A204.1 (cell line): Measurements from ENCODE around the gene COL8A1.

Experiments
- FAIRE-seq: peaks from 2 replicates; lab custom pipeline; 2012; peaks lifted over from hg19 to GRCh38; lab: Jason Lieb, UNC

COL8A1 gene

DNA sequence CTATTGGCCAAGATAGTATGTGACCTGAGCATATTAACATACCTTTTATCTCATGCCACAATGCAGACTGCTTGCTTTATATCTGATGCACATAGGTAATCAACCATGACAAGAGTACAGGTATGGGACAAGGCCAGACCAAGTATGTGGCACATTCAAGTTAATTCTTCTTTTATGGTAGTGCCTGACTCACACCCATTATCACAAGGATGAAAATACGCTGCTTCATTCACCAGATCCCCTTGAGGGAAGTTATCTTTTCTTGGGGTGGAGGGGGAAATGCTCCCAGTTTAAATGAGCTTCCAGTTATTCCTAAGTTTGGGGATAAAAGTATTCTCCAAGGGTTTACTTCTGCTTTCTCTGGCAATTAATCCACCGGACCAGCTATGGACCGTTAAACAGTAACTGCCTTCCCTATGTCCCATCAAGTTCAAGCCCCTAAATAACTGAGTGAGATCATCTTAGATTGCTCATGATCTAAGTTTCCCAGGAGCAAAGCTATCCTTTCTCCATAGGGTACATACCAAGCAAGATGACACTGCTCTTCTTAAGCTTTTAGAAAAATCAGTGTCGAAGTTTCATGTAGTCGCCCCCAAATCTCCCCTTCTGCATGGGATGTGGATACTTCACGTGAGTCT, 1.9 kb downstream of the COL8A1 start:
- FAIRE-seq = no peak

DNA sequence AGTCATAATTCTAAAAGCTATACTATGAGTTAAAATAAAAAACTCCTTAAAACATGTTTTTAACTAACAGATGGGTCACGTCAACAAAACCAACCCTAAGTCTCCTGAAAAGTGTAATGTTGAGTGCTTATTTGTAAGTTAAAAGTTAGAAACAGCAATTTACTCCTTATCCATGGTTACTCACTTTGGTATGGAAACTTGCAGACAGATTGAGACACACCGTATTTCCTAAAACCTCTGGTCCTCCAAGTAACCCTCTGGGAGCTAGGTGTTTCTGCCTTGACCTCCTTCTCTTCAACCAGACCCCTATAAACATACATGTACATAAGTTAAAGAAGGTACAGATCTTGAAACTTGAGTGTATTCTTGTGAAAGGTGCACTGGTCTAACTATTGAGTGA, 3.1 kb downstream of the COL8A1 start:
- FAIRE-seq = no peak

DNA sequence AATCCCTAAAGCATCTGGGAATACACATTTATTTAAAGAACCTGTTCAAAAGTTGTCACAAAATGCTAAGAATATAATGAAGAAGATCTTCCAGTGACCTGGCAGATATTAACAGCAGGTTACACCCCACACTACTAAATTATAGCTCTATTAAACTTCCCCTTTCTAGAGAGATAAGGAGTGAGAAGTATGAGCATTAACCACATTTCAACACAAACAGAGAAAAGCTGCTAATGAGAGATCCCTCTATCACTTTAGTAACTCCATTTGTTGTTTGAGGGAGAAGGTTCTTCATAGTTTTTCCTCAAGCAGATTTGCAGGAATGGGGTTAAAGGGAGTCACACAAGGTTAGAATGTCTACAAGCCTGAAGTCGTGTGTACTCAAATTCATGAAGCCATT, 3.6 kb downstream of the COL8A1 start:
- no peak for FAIRE-seq

DNA sequence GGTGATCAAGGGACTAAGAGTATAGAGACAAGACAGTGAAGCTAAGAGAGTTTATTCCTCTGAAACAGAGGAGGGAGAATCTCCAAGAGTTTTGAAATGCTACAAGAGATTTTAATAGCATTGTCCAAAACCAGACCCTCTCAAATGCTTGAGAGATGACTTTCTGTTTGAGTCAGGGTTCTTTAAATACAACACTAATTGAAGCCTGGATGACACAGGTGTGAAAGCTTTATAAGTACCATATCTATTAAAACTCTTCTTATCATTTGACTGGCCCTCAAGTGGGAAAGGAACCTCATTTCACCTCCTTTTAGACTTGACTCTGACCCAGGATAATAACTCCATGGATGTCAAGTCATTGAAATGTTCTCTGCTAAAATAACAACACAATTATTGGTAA, 5.6 kb downstream of the COL8A1 start:
- FAIRE-seq = no peak

DNA sequence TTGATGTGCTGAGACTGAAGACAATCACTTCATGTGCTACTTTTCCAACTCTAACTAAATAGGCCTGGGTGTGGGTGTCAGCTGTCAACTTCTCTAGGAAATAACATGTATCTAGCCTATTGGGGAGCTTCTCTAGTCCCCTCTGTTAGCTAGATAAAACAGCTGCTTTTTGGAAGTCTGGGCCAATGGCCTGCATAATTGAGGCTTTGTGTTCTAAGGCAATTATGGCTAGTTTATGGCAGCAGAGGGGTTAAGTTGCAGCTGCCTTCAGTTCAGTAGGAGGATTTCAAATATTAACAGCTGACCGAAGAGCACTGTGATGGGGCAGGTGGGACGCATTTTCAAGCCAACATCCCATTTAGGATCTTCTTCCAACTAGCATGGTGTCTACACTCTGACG, 6.4 kb downstream of the COL8A1 start:
- no peak for FAIRE-seq

DNA sequence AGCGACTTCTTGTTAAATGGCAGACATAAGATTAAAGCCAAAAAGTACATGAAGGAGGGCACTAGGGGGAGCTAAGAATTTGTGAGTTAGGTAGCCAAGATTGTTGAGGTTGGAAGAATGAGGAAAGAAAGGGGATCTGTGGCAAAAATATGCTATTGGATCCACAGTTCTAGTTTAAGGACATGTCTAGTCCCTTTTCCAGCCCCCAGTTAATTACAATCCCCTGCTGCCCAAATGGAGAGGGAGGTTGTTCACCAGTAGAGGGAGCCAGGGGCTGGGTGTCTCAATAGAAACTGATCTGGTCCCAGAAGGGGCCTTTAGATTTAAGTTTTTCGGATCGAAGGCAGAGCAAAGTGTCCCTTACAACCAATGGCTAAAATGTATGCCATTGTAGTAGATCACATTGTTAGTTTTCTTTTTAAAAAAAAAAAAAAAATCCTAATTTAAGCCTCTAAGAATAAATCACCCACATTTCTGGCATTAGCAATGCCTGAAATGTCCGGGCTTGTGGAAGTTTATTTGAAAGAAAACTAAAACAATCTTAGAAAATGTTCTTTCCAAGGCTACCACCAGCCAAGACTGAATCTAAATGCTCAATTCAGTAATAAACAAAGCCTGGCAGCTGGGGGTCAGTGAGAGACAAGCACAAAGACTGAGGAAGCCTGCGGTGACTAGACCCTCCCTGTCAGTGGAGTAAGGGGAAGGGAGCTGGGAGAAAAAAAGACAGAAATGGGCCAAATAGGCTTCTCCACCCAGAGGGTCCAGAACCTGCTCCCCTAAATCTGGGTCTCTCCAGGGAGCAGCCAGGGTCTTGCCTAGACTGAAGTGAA, 7.1 kb downstream of the COL8A1 start:
- no peak for FAIRE-seq

DNA sequence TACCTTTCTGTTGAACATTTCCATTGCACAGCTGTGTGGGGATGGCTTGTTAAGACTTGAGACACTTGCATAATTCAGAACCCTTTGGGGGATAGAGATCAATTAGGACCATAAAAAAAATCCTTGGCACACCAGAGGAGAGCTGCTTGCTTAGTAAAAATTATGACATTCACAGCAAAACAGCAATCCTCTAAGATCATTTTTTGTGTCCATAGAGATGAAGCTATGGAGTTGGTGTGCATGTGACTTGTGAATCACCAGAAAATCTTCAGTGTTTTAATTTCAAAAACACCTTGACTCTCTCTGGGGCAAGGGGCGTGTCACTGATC, 7.7 kb downstream of the COL8A1 start:
- no peak for FAIRE-seq

DNA sequence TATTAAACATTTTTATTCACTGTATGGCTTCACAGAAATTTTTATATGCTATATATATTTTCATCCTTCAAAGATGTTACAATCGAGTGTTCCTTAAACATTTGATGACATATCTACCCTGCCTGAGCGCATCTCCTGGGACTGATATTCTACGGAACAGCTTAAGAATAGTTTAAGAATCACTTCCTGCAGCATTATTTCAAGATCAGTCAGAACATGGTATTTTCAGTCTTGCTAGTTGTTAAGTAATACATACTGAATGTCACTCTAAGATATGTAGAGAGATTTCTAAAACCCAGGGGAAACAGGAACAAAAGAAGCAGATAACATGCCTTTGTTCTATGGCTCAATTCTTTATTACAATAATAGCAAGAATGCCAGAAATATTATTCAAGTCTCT, 8.7 kb downstream of the COL8A1 start:
- FAIRE-seq = no peak

DNA sequence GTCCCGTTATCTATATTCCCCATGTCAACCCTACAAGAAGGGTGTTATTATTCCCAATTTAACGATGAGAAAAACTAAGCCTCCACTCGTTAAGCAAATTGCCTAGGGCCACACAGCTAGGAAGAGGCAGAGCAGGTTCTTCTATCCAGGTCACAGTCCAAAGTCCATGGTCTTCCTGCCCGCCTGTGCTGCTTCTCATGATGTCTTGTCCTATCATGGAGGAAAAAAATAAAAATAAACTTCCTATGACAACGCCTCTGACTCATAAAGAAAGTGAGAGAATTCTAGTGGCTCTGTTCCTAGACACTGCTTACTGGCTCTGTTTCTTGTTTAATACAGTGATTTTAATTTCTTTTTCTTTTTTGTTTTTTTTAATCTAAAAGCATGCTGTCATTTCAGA, 9.7 kb downstream of the COL8A1 start:
- FAIRE-seq = no peak

DNA sequence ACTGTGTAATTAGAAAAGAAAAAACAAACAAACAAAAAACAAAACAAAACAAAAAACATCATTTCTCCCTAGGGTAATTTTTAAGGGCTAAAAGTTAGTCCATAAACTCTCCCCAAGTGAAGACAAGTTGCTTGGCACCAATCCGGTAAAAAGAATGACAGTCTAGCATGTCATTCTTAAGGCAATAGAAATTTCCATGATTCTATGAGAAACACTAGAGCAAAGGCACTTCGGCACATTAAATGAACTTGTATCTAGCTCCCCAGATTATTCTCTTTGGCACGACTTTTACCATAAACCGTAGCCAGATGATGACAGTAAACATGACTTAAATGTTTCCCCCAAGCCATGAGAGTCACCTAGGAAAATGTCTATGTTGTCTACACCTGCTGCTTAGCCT, 10.1 kb downstream of the COL8A1 start:
- FAIRE-seq = no peak

DNA sequence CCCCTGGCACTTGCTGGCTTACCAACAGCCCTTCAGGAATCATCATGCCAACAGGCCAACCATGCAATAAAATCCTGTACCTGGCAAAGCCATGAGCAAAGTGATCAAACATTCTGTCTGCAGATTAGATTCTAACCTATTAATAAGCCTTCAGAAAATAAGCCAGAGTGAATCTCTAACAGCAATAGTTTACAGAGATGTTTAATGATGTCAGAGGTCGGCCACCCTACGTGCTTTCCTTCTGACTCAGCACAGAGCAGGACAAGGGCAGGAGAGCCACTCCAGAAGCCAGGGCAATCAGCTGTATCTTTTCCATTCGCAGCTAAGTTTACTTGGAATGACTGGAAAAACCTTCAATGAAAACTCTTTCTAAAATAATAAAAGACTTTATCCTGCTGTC, 13.1 kb downstream of the COL8A1 start:
- no peak for FAIRE-seq

DNA sequence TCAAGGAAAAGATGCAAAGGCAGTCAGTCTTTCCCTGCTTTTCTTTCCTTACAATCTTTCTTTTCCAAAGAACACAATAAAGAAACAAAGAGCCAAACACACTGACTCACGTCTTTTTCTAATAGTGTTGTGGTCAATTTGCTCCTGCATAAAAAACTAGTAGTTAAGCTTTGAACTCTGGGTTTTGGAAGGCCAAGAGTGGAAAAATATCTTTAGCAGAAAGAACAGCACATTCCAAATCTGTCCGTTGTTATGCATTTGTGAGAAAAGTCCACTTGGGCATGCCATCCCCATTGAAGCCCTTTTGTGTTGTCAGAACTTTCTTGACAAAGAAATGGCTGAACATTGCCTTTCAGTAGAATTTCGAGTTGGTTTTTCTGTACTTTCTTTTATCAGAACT, 18.2 kb downstream of the COL8A1 start:
- no peak for FAIRE-seq

DNA sequence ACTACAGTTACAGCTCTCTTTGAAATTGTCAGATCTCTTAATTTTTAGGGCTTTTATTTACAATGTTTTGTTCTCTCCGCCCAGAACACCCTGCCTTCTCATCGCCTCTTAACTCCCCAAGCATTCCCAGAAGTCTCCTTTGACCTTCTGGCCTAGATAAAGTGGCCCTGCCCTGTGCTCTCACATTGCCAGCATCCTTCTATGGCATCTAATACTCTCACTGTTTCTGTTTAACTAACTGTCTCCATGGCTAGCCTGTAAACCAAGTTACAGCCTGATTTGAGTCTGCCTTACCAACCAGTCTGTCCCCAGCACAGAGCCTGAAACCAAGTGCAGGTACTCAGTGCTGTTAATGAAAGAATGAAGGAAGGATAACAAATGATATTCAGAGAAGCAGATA, 19.9 kb downstream of the COL8A1 start:
- no peak for FAIRE-seq

DNA sequence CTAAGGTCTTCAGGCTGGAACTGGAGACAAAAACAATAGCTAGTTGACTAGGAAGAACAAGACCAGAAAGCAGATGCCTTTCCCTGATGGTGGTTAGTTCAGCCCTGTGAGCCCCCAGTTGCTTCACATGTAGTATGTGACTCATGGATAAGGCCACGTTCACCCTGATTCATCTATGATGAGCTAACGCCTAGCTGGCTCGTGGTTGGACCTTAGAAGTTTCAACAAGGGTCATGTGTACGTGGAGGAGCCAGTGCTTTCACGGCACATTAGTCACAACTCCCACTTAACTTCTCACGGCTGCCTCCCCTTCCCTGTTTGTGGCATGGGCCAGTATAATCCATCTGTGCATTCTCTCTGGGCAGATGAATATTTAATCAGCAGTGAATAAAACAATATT, 20.6 kb downstream of the COL8A1 start:
- FAIRE-seq = no peak

DNA sequence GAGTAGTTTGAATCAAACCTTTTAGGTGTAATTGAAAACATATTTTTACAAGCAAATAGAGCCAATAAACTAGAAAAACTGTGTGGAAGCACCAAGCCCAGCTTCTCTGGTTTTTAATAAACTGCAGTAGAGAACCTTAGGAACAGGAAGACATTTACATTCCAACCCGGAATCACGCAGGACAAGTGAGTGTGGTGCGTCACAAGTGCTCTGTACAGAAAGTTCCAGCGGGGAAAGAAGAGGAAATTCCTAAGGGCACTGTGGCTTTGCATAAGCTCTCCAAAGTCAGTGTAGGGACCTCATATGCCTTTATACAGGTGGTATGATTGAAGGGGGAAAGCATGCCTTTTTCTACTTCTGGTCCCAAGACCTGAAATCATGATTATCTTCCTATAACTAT, 21.6 kb downstream of the COL8A1 start:
- FAIRE-seq = no peak

DNA sequence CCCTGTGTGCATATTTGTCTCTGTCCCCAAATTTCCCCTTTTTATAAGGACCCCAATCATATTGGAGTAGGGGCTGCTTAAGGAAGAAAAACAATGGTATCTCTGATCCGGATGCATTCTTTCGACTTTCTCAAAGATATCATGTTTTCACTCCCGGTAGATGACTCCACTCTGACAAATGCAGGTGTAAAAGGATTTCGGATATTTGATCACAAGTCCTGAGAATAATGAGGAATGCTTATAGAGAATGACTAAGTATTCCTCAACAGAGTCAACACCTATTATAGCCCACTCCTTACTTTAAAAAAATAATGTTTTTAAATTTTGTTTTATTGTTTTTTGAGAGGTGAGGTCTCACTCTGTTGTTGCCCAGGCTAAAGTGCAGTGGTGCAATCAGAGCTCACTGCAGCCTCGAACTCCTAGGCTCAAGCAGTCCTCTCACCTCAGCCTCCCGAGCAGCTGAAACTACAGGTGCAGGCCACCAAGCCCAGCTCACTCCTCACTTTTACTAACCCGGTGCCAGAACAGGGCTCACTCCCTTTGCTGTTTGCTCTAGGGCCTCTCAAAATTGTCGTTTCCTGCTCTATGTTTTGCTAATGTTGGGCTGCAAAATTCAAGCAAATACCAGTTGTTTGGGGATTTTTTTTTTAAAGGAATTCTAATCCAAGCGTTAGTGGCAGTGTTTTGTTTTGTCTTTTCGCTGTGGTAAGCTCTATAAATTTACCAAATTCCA, 24.6 kb downstream of the COL8A1 start:
- FAIRE-seq = no peak

DNA sequence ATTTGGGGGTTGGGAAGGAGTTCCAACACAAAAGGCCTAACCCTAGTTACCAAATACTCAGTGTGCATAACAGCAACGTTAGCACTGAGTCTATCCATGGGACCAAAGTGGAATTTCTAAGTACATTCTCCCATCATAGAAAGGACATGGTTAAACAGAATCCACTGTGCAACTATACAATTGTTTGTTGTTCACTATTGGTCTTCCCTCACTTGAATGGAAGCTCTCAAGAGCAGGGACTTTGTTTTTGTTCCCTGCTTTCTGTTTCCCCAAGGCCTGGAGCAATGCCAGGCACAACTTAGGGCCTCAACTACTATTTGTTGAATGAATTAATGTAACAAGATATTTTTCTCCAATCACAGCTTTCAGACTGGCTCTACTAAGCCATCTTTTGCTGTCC, 25.6 kb downstream of the COL8A1 start:
- no peak for FAIRE-seq

DNA sequence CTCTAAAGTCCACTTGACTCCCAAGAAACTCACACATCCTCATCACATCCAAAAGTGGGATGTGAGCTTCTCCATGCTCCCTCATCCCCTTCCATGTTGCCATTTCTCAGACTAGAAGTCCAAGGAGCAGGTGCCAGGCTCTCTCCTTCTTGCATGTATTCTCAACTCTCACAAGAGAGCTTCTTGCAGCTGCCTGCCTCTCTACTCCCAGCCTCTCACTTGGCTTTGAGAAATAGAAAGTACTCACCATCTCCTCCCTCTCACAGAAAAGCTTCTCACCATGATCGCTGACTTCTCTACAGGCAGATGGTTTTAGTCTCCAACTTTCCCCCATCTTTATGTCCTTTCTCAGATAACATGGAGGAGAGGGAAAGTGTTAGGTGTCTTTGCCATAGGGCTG, 26.6 kb downstream of the COL8A1 start:
- FAIRE-seq = no peak

DNA sequence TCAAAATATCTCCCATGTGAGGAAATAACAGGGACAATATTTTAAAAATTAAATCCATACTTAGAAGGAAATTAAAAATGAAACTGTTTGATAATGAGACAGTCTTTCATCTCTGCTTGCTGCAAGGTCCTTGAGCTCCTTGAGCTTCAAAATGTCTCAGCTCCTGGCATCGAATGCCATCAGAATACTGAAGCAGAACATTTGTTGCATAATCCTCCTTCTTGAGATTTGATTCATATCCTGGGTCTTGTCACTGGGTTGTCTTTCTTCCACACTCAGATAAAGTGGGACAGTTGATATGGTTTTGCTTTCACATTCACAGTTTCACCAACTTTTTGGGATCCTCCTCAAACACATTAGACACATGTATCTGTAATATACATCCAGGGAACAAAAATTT, 27.8 kb downstream of the COL8A1 start:
- no peak for FAIRE-seq

DNA sequence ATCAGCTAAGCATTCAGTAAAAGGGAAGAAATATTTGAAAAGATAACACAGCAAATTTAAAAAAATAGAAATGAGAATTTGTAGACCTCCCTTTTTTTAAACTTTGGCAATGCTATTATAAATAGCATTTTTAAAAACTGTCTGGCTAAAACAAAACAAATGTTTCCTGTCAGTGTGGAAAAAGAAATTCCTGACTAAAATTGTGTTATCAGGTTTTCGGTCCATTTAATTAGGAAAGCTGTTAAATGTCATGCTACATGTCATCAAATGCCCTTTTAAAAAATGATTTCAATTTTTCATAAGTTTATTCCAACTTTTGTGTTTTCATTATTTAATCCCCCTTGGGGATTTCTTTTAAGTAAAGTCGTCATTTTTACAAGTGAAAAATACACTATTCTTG, 29.6 kb downstream of the COL8A1 start:
- FAIRE-seq = no peak

DNA sequence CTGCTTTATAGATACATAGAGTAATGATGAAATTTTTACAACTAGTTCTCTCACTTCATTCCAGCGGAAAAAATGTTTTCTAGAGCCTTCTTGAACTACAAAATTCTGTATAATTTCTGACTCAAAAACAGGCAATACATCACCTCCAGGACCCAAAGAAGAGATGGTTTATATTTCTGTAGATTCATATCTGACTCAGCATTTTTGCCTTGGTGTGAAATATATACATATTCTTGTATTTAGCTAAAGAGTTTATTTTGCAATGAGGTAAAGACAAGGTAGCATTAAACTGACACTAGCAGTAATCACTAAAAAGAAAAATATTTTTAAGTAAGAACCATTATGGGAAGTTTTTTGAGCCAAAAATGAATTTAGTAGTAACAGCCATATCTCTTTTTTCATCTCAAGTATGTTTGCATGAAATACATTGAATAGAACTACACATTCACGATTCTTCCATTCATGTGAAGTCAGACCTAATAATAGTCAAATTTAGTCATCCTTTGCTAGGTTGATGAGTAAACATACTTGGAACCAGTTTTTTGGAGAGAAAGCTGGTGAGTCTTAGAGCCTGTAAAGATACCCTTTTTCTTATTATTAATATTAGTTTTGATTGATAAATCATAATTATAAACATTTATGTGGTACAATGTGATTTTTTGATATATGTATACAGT, 31.6 kb downstream of the COL8A1 start:
- FAIRE-seq = no peak

DNA sequence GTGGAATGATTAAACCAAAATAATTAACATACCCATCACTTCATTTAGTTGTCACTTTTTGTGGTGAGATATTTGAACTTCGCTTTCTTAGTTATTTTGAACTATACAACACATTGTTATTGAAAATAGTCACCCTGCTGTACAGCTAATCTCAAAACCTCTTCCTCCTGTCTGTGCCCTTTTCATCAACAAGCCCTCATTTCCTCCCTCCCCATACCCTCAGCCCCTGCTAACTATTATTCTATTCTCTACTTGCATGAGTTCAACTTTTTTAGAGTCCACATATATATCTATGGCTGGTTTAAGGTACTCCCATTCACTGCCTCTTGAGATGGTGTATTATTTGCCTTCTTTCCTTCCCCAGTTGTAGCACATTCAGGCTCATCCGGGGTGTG, 32.2 kb downstream of the COL8A1 start:
- FAIRE-seq = no peak
